Central memory CD4-positive, alpha-beta T cell (primary cell): ENCODE data around the gene FLNA.

ENCODE experiments used
- DNase-seq: peaks from one replicate; pipeline ENCODE4 v3.0.0; 2022

FLNA gene

DNA sequence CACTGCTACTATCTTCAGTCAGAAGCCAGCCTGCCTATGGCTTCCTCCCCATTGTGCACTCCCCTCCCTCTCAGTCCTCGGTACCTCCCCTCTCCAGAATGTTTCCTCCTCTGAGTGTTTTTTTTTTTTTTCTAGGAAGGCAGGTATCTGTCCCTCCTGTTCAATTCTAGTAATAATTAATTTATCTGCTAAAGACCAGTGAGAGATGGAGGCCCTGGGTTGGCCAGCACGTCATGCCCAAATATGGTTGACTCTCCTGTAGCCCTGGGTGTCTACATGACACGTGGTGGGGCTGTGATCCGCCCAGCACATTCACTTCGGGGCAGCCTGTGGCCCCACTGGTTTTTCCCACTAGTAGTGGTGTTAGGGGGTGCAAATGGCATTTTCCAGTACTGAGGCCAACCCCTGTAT is 1.8 kb downstream of the FLNA start:
- DNase-seq = no peak

GRCh38 chrX:154371789-154372300 is 2.6 kb downstream of the FLNA start:
- DNase-seq = no peak

DNA sequence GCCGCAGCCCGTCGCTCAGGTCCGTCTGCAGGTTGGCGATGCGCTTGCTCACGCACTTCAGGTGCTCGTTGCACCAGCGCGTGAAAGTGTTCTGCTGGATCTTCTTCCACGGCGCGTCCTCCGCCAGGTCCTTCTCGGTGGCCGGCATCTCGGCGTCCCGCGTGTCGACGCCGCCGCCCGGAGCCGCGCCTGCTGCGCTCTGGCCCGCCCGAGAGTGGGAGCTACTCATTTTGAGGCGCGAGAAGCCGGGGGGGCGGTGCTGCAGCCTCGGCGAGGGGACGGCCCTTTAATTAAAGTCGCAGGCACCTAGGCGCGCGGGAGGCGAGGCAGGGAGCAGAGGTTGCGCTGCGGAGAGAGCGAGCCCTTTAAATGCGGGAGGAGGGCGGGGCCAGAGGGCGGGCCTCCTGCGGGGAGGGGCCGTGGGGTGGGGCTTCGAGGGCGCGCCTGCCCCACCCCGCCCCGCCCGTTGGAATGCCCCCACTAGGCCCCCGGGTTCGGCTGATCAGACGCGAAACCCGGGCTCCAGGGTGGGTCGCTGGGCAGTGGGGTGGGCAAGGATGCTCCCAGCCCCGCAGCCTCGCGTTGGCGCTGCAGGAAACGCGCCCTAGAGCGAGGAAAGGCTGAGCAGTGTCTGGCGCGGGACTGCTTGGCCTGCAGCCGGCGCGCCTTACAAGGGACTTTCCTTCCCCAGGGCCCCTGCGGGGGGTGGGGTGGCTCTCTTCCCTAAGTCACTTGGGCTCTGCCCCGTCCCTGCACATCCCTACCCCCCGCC is 3.2 kb downstream of the FLNA start:
- DNase-seq = peak; percentile 90

DNA sequence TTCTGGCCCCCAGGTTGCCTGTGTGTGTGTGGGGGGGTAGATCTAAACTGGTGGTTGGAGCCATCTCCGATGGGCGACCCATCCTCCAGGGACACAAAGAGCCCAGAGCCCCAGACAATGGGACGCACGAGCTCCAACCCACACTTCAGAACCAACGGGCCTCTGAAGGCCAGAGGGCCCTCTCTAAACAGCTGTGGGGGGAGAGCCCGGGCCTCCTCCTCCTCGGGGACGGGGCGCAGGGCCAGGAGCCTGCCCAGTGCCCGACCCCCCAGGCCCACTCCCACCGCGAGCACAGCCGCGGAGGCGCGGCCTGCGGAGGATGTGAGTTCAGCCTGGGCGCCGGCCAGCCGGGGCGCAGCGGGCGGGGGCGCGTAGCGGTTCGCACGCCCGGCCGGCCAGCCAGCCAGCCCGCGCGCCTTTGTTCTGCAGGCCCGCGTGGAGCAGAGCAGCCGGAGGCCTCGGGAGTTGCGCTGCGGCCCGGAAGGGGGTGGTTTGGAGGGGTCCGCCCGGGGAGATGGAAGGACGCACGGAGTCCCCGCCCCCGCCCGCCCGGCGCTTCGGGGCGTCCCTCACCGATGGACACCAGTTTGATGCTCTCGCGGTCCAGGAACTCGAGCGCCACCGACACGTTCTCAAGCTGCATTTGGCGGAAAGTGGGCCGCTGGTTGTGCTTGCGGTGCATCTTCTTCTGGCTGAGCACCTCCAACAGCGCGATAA is 4.0 kb downstream of the FLNA start:
- DNase-seq = no peak

DNA sequence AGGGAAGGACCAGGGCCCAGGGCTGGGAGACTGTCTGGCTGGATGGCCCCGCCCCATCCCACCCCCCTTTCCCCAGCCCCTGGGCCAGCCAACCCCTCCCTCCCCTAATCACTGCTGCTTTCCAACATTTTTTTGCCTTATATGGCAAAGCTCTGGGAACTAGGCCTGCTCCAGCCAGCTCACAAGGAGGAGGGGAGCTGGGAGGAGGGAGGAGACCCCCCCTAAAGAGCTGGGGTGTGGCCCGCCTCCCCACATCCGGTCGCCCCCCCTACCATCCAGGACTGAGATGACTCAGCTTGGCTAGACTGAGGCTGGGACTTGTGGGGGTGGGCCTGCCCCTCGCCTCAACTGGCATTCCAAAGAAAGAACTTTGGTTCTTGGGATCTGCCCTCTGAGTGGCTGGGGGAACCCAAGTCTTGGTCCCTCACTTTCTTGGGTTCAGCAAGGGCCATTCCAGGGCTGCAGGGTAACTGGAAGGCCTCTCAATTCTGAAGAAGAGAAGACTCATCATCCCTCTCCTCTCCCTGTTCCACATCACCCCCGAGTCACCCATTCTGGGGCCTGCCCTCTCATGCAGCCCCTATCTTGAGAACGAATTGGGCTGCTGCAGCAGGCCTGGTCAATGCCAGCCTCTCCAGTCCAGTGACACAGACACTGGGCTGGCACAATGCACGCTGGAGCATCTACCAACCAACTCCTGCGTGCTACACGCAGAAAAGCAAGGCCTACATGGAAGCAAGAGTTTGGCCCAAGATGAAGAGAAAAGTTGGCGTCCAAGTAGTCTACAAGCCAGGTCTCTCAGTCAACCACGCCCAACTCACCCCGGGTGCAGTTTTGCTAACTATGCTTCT is 4.8 kb downstream of the FLNA start:
- peak; percentile 77 for DNase-seq

DNA sequence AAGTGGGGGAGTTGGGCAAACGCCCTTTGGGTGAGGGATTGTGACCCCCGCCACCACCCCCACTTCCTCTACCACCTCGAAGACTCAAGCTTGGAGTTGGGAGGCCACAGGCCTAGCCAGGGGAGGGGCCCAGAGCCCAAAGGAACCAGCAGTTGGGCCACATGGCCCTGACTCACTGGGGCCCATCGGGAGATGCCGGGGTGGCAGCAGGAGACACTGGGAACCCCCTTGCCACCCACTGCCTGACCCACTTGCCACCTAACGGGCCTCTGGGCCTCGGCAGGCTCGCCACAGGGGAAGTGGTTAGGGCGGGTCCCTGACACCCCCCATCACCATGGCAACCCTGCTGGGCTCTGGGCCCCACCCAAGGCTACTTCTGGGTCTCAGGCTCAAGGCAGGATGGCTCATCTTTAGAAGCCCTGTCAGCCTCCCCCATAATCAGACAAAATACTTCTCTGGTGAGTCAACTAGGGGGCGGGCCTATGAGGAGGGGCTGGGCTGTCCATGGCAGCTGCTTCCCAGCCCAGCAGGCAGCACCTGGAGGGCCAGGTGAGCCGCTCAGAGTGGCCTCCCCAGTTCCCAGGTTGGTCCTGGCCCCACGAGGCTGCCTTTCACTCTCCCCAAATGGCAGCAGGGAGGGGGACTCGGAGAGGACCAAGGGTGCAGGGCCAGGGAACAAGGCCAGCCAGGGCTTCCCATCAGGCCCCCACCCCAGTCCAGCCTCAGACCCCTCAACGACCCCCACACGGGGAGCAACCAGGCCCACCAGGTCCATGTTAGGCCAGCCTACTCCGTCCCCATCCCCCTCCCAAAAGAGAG is 5.6 kb downstream of the FLNA start:
- peak; percentile 96 for DNase-seq

- no peak for DNase-seq
Measured at GRCh38 chrX:154367474-154368308, 6.7 kb downstream of the FLNA start.

GRCh38 chrX:154366666-154367055 is 7.8 kb downstream of the FLNA start:
- no peak for DNase-seq

- no peak for DNase-seq
Measured at GRCh38 chrX:154365997-154366665, 8.3 kb downstream of the FLNA start.

- no peak for DNase-seq
Measured at GRCh38 chrX:154365052-154365600, 9.3 kb downstream of the FLNA start.

GRCh38 chrX:154363706-154364439 is 10.6 kb downstream of the FLNA start:
- no peak for DNase-seq

GRCh38 chrX:154362085-154362742 is 12.2 kb downstream of the FLNA start:
- no peak for DNase-seq

DNA sequence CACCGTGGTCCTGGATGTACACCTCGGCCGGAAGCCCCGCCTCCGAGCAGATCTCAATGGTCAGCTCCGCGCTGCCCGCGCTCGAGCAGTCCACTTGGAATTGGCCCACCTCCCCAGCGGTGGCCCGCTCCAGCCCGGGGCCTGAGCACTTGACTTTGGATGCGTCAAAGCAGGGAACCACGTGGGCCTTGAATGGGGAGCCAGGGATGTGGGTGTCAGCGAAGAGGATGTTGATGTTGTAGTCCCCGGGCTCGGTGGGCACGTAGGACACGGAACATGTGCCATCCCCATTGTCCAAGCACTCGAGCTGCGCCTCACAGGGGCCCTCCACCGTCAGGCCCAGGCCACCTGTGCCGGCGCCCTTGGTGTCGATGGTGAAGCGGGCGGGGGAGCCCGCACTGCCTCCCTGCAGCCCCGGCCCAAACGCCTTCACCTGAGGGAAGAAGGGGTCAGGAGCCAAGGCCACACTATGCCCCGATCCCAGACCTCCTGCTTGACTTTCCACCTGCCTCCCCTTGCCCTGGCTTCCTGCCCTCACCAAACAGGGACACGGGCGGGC is 14.2 kb downstream of the FLNA start:
- DNase-seq = no peak

DNA sequence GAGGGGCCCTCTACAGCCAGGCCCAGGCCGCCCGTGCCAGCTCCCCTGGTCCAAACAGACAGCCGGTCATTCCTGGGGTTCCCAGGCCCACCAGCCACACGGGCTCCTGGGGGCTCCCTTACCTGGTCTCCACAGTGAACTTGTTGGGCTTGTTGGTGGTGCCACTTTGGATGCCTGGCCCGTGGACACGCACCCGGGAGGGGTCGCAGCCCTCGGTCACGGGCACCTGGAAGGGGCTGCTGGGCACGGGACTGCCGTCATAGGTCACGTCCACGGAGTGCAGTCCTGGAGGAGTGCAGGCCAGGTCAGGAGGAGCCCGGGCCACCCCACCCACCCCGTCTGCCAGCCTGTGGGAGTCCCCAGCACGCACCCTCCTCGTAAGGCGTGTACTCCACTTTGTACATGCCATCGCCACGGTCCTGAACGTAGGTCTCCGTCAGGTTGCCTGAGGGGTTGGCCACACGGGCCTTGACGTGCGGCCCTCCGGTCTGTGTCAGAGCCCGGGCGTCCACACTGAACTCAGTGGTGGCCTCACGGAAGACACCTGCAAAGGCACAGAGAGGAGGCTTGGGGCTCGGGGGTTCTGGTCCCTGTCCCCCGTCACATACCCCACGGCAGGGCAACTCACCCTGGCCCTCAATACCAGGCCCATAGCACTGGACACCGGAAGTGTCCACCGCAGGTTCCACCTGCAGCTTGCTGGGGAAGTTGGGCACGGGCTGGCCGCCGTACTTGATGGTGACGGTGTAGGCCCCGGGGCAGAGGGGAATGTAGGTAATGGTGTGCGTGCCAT is 14.9 kb downstream of the FLNA start:
- no peak for DNase-seq

GRCh38 chrX:154358829-154359228 is 15.6 kb downstream of the FLNA start:
- DNase-seq = no peak

DNA sequence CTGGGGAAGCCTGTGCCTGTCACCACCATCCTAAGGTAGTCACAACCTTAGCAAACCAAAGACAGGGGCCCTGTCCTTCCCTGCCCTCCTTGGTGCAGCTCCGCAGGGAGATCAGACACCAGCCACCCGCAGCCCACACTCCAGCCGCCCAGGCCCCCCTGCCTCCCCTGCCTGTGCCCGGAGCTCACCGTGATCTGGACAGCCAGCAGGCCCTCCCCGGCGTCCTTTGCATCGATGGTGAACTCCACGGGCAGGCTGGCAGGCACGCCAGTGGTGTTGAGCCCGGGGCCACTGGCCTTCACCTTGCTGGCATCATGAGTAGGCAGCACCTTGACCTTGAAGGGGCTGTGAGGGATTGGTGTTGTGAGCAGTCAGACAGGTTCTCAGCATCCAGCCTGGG is 16.4 kb downstream of the FLNA start:
- DNase-seq = no peak

GRCh38 chrX:154357205-154357604 is 17.2 kb downstream of the FLNA start:
- DNase-seq = no peak

DNA sequence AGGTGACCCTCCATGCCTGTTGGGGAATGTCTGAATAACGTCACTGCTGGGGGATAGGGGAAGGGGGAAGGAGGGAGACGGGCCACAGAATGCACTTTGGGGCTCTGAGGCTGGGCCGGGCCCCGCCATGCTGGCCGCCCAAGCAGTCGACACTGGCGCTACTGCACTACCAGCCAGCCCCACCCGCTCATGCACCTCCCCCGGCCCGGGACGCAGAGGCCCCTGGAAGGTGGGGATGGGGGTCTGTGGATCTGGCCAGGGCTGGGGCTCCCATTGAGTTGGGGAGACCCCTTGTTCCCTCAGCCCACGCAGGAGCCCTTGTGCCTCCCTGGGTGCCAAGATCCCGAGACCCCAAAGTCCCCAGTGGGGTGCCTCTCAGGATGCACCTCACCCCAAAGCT is 17.8 kb downstream of the FLNA start:
- no peak for DNase-seq
